SK-N-SH treated with all-trans-retinoic acid at 6 μM for 48 hours (cell line): Measurements from ENCODE around the gene TNFRSF8.

Source experiments
- ATAC-seq: fragments of 200-7000 bp; cut with Tn5 transposase; 3 replicates; pipeline ENCODE4 v1.9.1; 2020; ENCODE audit warnings: mild to moderate bottlenecking, moderate library complexity
- BACH2 ChIP-seq: fragments of 250-450 bp; sonication (Bioruptor Pico); IDR thresholded peaks from 2 replicates; pipeline ENCODE4 v1.9.0; 2021; ENCODE audit warnings: mild to moderate bottlenecking, borderline replicate concordance
- CSDC2 ChIP-seq: fragments of 250-450 bp; sonication (Bioruptor Pico); IDR thresholded peaks from 2 replicates; pipeline ENCODE4 v1.5.0; 2020; ENCODE audit warnings: mild to moderate bottlenecking, moderate library complexity
- CSRNP3 ChIP-seq: fragments of 250-450 bp; sonication (Bioruptor Pico); IDR thresholded peaks from 2 replicates; pipeline ENCODE4 v1.5.1; 2021; ENCODE audit warnings: mild to moderate bottlenecking, moderate library complexity
- ESRRG ChIP-seq: fragments of 250-450 bp; sonication (Bioruptor Pico); IDR thresholded peaks from 2 replicates; pipeline ENCODE4 v1.6.1; 2021; ENCODE audit warnings: mild to moderate bottlenecking
- GLIS3 ChIP-seq: fragments of 250-450 bp; sonication (Bioruptor Pico); IDR thresholded peaks from 2 replicates; pipeline ENCODE4 v1.5.0; 2020; ENCODE audit warnings: mild to moderate bottlenecking, moderate library complexity
- OSR1 ChIP-seq: fragments of 250-450 bp; sonication (Bioruptor Pico); IDR thresholded peaks from 2 replicates; pipeline ENCODE4 v1.8.0; 2022; ENCODE audit warnings: moderate library complexity, mild to moderate bottlenecking, inconsistent platforms
- PPARA ChIP-seq: fragments of 250-450 bp; sonication (Bioruptor Pico); IDR thresholded peaks from 2 replicates; pipeline ENCODE4 v1.5.0; 2020; ENCODE audit warnings: mild to moderate bottlenecking, borderline replicate concordance
- RARB ChIP-seq: fragments of 250-450 bp; sonication (Bioruptor Pico); IDR thresholded peaks from 2 replicates; pipeline ENCODE4 v1.8.0; 2021; ENCODE audit warnings: mild to moderate bottlenecking, moderate library complexity
- SNAI2 ChIP-seq: fragments of 250-450 bp; sonication (Bioruptor Pico); IDR thresholded peaks from 2 replicates; pipeline ENCODE4 v1.5.0; 2020; ENCODE audit warnings: mild to moderate bottlenecking, moderate library complexity
- TCF4 ChIP-seq: fragments of 250-450 bp; sonication (Bioruptor Pico); IDR thresholded peaks from 2 replicates; pipeline ENCODE4 v1.8.0; 2021; ENCODE audit warnings: mild to moderate bottlenecking, moderate library complexity, borderline replicate concordance
- TOX ChIP-seq: fragments of 250-450 bp; sonication (Bioruptor Pico); IDR thresholded peaks from 2 replicates; pipeline ENCODE4 v1.8.0; 2021; ENCODE audit warnings: mild to moderate bottlenecking, moderate library complexity, borderline replicate concordance
- ZFP3 ChIP-seq: fragments of 250-450 bp; sonication (Bioruptor Pico); IDR thresholded peaks from 2 replicates; pipeline ENCODE4 v1.5.0; 2020; ENCODE audit warnings: mild to moderate bottlenecking, moderate library complexity
- ZFP30 ChIP-seq: fragments of 450-650 bp; formaldehyde crosslinking; IDR thresholded peaks from 2 replicates; pipeline ENCODE4 v1.5.0; 2022; ENCODE audit warnings: mild to moderate bottlenecking, moderate library complexity
- ZNF565 ChIP-seq: fragments of 450-650 bp; formaldehyde crosslinking; conservative IDR thresholded peaks from 2 replicates; pipeline ENCODE4 v1.5.0; 2020; ENCODE audit warnings: low read depth, mild to moderate bottlenecking, moderate library complexity
- ZNF70 ChIP-seq: fragments of 450-650 bp; formaldehyde crosslinking; IDR thresholded peaks from 2 replicates; pipeline ENCODE4 v1.5.0; 2020; ENCODE audit warnings: mild to moderate bottlenecking, moderate library complexity
- ZNF8 ChIP-seq: fragments of 450-650 bp; formaldehyde crosslinking; IDR thresholded peaks from 2 replicates; pipeline ENCODE4 v1.5.0; 2020; ENCODE audit warnings: mild to moderate bottlenecking, moderate library complexity
- TF ChIP-seq, protein P1 (sequence below): fragments of 250-450 bp; sonication (Bioruptor Pico); IDR thresholded peaks from 2 replicates; pipeline ENCODE4 v1.8.0; 2021; ENCODE audit warnings: low read depth, mild to moderate bottlenecking, moderate library complexity, borderline replicate concordance
- TF ChIP-seq, protein P2 (sequence below): fragments of 250-450 bp; sonication (Bioruptor Pico); IDR thresholded peaks from 2 replicates; pipeline ENCODE4 v1.5.0; 2020; ENCODE audit warnings: mild to moderate bottlenecking, moderate library complexity
- TF ChIP-seq, protein P3 (sequence below): fragments of 250-450 bp; sonication (Bioruptor Pico); IDR thresholded peaks from 2 replicates; pipeline ENCODE4 v1.8.0; 2020; ENCODE audit warnings: mild to moderate bottlenecking, moderate library complexity, borderline replicate concordance

TNFRSF8 gene

GRCh38 chr1:12186679-12186985, 123.5 kb downstream of the TNFRSF8 start:
- no peak for TF ChIP-seq ZFP30 (CRISPR knock-in tag)
- no peak for TF ChIP-seq OSR1 (CRISPR knock-in tag)
- TF ChIP-seq TOX (CRISPR knock-in tag), result no peak
- TF ChIP-seq TCF4, result no peak
- TF ChIP-seq, protein P1, sequence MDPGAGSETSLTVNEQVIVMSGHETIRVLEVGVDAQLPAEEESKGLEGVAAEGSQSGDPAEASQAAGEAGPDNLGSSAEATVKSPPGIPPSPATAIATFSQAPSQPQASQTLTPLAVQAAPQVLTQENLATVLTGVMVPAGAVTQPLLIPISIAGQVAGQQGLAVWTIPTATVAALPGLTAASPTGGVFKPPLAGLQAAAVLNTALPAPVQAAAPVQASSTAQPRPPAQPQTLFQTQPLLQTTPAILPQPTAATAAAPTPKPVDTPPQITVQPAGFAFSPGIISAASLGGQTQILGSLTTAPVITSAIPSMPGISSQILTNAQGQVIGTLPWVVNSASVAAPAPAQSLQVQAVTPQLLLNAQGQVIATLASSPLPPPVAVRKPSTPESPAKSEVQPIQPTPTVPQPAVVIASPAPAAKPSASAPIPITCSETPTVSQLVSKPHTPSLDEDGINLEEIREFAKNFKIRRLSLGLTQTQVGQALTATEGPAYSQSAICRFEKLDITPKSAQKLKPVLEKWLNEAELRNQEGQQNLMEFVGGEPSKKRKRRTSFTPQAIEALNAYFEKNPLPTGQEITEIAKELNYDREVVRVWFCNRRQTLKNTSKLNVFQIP (CRISPR knock-in tag), result no peak
- TF ChIP-seq ZFP3 (CRISPR knock-in tag), result no peak
- TF ChIP-seq, protein P2, sequence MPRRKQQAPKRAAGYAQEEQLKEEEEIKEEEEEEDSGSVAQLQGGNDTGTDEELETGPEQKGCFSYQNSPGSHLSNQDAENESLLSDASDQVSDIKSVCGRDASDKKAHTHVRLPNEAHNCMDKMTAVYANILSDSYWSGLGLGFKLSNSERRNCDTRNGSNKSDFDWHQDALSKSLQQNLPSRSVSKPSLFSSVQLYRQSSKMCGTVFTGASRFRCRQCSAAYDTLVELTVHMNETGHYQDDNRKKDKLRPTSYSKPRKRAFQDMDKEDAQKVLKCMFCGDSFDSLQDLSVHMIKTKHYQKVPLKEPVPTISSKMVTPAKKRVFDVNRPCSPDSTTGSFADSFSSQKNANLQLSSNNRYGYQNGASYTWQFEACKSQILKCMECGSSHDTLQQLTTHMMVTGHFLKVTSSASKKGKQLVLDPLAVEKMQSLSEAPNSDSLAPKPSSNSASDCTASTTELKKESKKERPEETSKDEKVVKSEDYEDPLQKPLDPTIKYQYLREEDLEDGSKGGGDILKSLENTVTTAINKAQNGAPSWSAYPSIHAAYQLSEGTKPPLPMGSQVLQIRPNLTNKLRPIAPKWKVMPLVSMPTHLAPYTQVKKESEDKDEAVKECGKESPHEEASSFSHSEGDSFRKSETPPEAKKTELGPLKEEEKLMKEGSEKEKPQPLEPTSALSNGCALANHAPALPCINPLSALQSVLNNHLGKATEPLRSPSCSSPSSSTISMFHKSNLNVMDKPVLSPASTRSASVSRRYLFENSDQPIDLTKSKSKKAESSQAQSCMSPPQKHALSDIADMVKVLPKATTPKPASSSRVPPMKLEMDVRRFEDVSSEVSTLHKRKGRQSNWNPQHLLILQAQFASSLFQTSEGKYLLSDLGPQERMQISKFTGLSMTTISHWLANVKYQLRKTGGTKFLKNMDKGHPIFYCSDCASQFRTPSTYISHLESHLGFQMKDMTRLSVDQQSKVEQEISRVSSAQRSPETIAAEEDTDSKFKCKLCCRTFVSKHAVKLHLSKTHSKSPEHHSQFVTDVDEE (CRISPR knock-in tag), result no peak
- TF ChIP-seq, all 23 proteins: peak for 0
- ATAC-seq, result no peak

GRCh38 chr1:12188115-12188514, 125.0 kb downstream of the TNFRSF8 start:
- TF ChIP-seq TOX (CRISPR knock-in tag) (no peak), BACH2 (CRISPR knock-in tag) (no peak), ZFP30 (CRISPR knock-in tag) (no peak), PPARA (CRISPR knock-in tag) (no peak), ZNF8 (no peak), TCF4 (no peak), CSDC2 (no peak), RARB (no peak), ZNF70 (CRISPR knock-in tag) (no peak), ZNF565 (CRISPR knock-in tag) (no peak), GLIS3 (no peak)
- TF ChIP-seq, protein P2 (CRISPR knock-in tag), result no peak
- ATAC-seq, result no peak

DNA sequence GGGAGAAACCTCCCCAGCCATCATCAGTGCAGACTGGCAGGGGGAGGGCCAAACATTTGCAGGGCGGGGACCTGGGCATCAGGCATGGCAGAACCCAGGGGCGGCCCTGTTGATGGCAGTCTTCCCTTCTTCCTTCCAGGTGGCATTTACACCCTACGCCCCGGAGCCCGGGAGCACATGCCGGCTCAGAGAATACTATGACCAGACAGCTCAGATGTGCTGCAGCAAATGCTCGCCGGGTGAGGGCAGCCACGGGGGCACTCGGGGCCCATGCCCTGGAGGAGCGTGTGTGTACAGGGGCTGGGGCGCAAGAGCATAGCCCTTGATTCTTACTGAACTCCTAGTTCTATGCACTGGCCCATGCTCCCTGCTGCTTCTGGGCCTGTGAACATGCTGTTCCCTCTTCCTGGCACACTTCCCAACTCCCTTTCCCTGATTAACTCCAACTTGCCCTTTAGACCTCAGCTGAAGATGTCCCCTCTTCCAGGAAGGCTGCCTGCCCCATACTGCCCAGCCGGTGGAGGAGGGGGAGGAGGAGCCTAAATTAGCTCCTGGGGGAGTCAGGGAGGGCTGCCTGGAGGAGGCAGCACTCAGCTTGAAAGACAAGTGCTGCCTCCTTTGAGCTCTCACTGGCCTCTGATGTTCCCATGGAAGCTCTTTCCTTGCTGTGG, 125.7 kb downstream of the TNFRSF8 start:
- no peak for ATAC-seq
- TF ChIP-seq, protein P1 (CRISPR knock-in tag), result no peak
- TF ChIP-seq GLIS3 (no peak), PPARA (CRISPR knock-in tag) (no peak), TOX (CRISPR knock-in tag) (no peak), CSRNP3 (no peak), CSDC2 (no peak), ESRRG (CRISPR knock-in tag) (no peak), RARB (no peak), ZFP30 (CRISPR knock-in tag) (no peak), ZFP3 (CRISPR knock-in tag) (no peak), SNAI2 (CRISPR knock-in tag) (no peak)
- TF ChIP-seq, protein P3, sequence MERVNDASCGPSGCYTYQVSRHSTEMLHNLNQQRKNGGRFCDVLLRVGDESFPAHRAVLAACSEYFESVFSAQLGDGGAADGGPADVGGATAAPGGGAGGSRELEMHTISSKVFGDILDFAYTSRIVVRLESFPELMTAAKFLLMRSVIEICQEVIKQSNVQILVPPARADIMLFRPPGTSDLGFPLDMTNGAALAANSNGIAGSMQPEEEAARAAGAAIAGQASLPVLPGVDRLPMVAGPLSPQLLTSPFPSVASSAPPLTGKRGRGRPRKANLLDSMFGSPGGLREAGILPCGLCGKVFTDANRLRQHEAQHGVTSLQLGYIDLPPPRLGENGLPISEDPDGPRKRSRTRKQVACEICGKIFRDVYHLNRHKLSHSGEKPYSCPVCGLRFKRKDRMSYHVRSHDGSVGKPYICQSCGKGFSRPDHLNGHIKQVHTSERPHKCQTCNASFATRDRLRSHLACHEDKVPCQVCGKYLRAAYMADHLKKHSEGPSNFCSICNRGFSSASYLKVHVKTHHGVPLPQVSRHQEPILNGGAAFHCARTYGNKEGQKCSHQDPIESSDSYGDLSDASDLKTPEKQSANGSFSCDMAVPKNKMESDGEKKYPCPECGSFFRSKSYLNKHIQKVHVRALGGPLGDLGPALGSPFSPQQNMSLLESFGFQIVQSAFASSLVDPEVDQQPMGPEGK (CRISPR knock-in tag), result no peak
